Retina (tissue), 1 donor: ENCODE results near the gene ANKS1B.
A peak's percentile ranks its signal among the peaks of the same experiment; 100 is the strongest.

Source experiments
- DNase-seq: peaks from one replicate; pipeline ENCODE4 v3.0.0-alpha.2; 2016

Gene ANKS1B

DNA sequence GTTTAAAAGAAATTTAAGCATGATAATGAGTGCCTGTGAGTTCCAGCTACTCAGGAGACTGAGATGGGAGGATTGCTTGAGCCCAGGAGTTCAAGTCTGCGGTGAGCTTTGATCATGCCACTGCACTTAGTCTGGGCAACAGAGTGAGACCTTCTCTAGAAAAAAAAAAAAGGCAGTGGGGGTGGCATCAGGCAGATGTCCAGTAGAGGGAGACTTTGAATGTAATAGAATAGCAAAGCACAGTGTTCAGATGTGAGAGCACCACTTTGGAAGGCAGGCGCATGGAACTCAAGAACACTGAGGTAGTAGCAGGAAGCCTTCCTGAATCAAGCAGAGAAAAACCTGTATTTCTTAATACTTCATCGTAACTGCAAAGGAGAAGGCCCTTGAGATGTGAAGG, 731.7 kb downstream of the ANKS1B start:
- no peak for DNase-seq

- DNase-seq = no peak
Observed at GRCh38 chr12:99250091-99250490, 734.6 kb downstream of the ANKS1B start.

DNA sequence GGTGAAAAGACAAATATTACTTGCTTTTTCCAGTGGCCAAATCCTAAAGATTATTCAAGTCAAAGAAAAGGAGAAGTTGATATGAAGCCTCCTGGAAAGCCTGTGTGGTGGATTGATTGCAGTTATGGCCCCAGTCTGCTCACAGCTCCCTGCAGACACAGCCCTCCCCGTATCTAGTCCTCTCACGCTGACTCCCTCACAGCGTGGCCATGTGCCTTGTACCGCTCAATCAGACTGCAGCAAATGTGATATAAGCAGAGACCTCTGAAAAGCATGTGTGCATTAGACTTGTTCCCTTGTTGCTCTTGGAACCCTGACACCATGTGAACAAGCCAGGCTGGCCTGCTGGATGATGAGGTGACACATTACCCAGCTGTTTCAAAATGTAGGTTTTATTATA, 735.2 kb downstream of the ANKS1B start:
- DNase-seq = no peak

- DNase-seq = peak; percentile 42
Observed at GRCh38 chr12:99237907-99238538, 746.7 kb downstream of the ANKS1B start.

DNA sequence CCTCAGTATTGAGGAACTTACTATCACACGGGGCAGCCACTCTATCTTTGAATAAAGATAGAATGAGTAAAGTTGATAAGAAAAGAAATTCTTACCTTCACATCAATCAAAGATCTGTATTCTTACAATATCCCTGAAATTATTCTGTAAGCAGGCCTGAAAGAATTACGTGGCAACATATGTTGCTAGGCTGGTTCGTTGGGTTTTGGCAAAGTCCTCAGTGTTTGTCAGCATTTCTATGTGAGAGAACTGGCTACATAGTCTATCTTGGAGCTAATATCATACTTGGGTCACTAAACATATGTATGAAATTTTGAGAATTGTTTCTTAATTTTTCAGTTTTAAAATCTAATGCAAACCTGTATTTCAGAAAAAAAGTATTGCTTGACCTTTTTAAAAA, 749.4 kb downstream of the ANKS1B start:
- no peak for DNase-seq

- DNase-seq = no peak
Observed at GRCh38 chr12:99234702-99235101, 750.0 kb downstream of the ANKS1B start.

DNA sequence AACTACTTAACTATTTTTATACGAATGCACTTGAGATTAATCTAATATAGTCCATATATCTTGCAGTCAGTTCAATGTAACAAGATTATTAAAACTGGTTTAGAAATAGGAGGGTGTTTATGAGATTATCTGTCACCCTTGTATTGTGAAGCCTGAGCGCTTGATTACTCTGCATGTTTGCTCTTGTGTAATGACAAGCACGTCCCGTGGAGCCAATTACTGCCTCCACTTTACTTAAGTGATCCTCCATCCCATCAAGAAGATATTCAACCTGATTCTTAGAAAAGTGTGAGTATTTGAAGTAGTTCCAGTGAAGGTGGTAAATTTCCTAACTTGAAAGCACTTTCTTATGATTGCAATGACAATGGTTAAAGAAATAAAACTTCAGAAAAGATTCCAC, 752.4 kb downstream of the ANKS1B start:
- no peak for DNase-seq

GRCh38 chr12:99231031-99231430, 753.7 kb downstream of the ANKS1B start:
- DNase-seq = no peak

DNA sequence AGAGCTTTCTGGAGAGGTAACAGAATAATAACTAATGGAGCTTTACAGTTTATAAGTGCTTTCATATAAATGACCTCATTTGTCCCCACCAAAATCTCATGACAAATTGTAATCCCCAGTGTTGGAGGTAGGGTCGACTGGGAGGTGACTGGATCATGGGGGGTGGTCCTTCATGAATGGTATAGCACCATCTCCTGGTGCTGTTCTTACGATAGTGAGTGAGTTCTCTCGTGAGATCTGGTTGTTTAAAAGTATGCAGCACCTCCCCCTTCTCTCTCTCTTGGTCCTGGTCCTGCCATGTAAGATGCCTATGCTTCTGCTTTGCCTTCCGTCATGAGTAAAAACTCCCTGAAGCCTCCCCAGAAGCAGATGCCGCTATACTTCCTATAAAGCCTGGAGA, 760.5 kb downstream of the ANKS1B start:
- no peak for DNase-seq

- DNase-seq = no peak
Observed at GRCh38 chr12:99223579-99223978, 761.2 kb downstream of the ANKS1B start.

- DNase-seq = no peak
Observed at GRCh38 chr12:99213047-99213446, 771.7 kb downstream of the ANKS1B start.

GRCh38 chr12:99212275-99212674, 772.5 kb downstream of the ANKS1B start:
- no peak for DNase-seq

- DNase-seq = no peak
Observed at GRCh38 chr12:99205111-99205510, 779.6 kb downstream of the ANKS1B start.

GRCh38 chr12:99201906-99202645, 782.7 kb downstream of the ANKS1B start:
- DNase-seq = no peak

- DNase-seq = no peak
Observed at GRCh38 chr12:99200711-99201384, 783.9 kb downstream of the ANKS1B start.

GRCh38 chr12:99195474-99195873, 789.3 kb downstream of the ANKS1B start:
- DNase-seq = no peak

- no peak for DNase-seq
Observed at GRCh38 chr12:99192489-99192888, 792.2 kb downstream of the ANKS1B start.

- DNase-seq = no peak
Observed at GRCh38 chr12:99176871-99177270, 807.9 kb downstream of the ANKS1B start.

GRCh38 chr12:99170461-99170860, 814.3 kb downstream of the ANKS1B start:
- no peak for DNase-seq

- peak; percentile 27 for DNase-seq
Observed at GRCh38 chr12:99170037-99170436, 814.7 kb downstream of the ANKS1B start.

DNA sequence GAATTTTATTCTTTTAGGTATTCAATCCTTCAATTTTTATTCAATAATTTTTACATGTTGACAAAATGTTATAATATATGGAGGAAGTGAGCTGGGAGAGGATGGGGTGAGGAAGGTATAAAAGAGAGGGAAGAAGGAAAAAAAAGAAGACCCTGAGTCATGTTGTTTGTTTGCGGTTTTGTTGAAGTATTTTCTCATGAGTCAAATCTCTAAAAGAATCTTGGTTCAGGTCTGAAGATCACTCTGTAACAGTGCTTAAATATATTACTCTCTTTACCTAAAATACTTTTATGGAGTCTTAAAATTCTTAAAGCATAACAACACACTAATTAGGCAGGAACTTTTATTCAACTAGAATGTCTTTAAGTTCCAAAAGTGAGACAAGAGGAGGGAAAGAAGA, 826.8 kb downstream of the ANKS1B start:
- no peak for DNase-seq

GRCh38 chr12:99154983-99155336, 829.8 kb downstream of the ANKS1B start:
- no peak for DNase-seq

DNA sequence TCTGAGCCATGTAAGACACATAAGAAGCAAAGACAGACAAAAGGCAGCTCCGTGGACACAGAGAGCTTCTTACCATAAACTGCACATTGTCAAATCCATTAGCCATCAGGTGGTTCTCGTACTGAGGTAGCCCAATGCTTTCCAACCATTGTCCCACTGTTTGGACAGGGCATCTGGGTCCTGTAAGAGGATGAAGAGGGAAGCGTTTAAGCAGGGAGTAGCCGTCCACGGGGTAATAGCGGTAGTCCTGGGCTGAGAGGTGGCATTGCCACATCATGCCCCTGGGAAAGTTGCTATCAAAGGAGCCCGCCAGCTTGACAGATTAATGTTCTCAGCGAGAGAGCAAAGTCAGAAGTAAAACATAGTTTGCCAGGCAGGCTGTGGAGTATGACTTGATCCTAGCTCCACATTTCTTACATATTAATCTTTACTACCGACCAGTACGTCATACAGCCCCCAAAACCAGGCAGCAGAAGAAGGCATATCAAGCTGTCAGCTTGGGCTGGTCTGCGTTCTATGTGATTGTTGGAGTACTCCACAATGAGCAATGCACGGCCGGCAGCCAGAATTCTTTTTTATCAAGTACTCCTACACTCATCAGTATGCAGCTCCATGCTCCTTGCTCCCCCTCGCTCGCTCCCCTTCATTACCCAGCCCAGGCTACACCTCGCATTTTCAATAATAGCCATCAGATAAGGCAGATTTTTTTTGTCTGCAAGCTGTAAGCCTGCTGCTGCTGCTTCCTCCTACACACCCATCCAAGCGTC, 830.3 kb downstream of the ANKS1B start:
- DNase-seq = peak; percentile 41

GRCh38 chr12:99153293-99153692, 831.4 kb downstream of the ANKS1B start:
- DNase-seq = no peak
